H1 (cell line): ENCODE data around the gene ETDC. TPM values are rescaled to one million over a fixed set of nuclear protein-coding genes. Genes with fewer than 3 reads are reported as not detected.
A peak's percentile ranks its signal among the peaks of the same experiment; 100 is the strongest.

Experiments
- CTCF ChIA-PET: fragments of 300-600 bp; sonication (Branson Sonifier 250); formaldehyde crosslinking; loops from one replicate; lab custom pipeline; 2021; ENCODE audit not compliant: partially characterized antibody; lab: Charles Lee
- POLR2A ChIA-PET: fragments of 300-600 bp; sonication (Branson Sonifier 250); formaldehyde crosslinking; loops from one replicate; lab custom pipeline; 2021; ENCODE audit warnings: inconsistent platforms; ENCODE audit not compliant: partially characterized antibody; lab: Charles Lee
- DNase-seq, 2 experiments: peaks; one replicate each; pipeline versions ENCODE4 v3.0.0 to v3.0.0-alpha.2; 2010 to 2022; ENCODE audit warnings: low spot score in 2 of 2, low read depth in 1 of 2, mixed read lengths in 1 of 2
- FAIRE-seq: peaks from 2 replicates; lab custom pipeline; 2011; peaks lifted over from hg19 to GRCh38; lab: Jason Lieb, UNC
- H2AFZ ChIP-seq: 2 replicates; pipeline ENCODE4 v1.8.1; 2012; ENCODE audit warnings: low read length, inconsistent platforms
- H2AK5ac ChIP-seq: 2 replicates; pipeline ENCODE4 v1.6.1; 2013; ENCODE audit warnings: low read depth, low read length
- H2BK120ac ChIP-seq: replicated peaks from 2 replicates; pipeline ENCODE3; 2013; ENCODE audit warnings: low read depth, low read length, inconsistent platforms
- H2BK12ac ChIP-seq: 2 replicates; pipeline ENCODE4 v1.6.1; 2013; ENCODE audit warnings: low read depth, low read length
- H2BK15ac ChIP-seq: 2 replicates; pipeline ENCODE4 v1.6.1; 2013; ENCODE audit warnings: low read length
- H2BK20ac ChIP-seq: 2 replicates; pipeline ENCODE4 v1.6.1; 2013; ENCODE audit warnings: low read length
- H2BK5ac ChIP-seq: 2 replicates; pipeline ENCODE4 v1.6.1; 2013; ENCODE audit warnings: low read depth, low read length
- H3K14ac ChIP-seq: 2 replicates; pipeline ENCODE4 v1.6.1; 2013; ENCODE audit warnings: inconsistent platforms; ENCODE audit not compliant: insufficient read length
- H3K18ac ChIP-seq: 2 replicates; pipeline ENCODE4 v1.6.1; 2013; ENCODE audit warnings: low read length; ENCODE audit errors: extremely low read depth
- H3K23ac ChIP-seq: 2 replicates; pipeline ENCODE4 v1.6.1; 2013; ENCODE audit warnings: inconsistent platforms; ENCODE audit not compliant: insufficient read length
- H3K23me2 ChIP-seq: 2 replicates; pipeline ENCODE4 v1.6.1; 2013; ENCODE audit warnings: low read depth, low read length
- H3K27ac ChIP-seq: 2 replicates; pipeline ENCODE4 v1.6.1; 2011; ENCODE audit warnings: low read depth, low read length, inconsistent platforms
- H3K27me3 ChIP-seq, 4 experiments: replicated peaks in 1 of 4; 1 replicate in 1 of 4; 2 replicates in 3 of 4; pipeline versions ENCODE4 v1.6.1 to v1.8.1; 2011 to 2013; ENCODE audit warnings: low read length in 3 of 4, mild to moderate bottlenecking in 3 of 4, inconsistent platforms in 2 of 4, mixed read lengths in 2 of 4, moderate library complexity in 1 of 4; ENCODE audit not compliant: control insufficient read depth in 3 of 4, insufficient read depth in 3 of 4; ENCODE audit errors: extremely low read depth in 1 of 4
- H3K36me3 ChIP-seq, 4 experiments: 2 replicates each; pipeline versions ENCODE4 v1.6.1 to v1.8.1; 2011 to 2013; ENCODE audit warnings: mild to moderate bottlenecking in 4 of 4, low read length in 3 of 4, moderate library complexity in 2 of 4, control low read depth in 1 of 4, inconsistent platforms in 1 of 4; ENCODE audit not compliant: insufficient read depth in 4 of 4, control insufficient read depth in 2 of 4
- H3K4ac ChIP-seq: replicated peaks from 2 replicates; pipeline ENCODE3; 2013; ENCODE audit warnings: low read length, low read depth, mixed read lengths, inconsistent platforms; ENCODE audit not compliant: insufficient read length
- H3K4me1 ChIP-seq, 4 experiments: replicated peaks in 1 of 4; 1 replicate in 1 of 4; 2 replicates in 3 of 4; pipeline versions ENCODE4 v1.6.1 to v1.8.1; 2011 to 2013; ENCODE audit warnings: low read length in 3 of 4, inconsistent platforms in 2 of 4, mixed read lengths in 1 of 4; ENCODE audit not compliant: insufficient read depth in 4 of 4, control insufficient read depth in 3 of 4
- H3K4me2 ChIP-seq, 2 experiments: 2 replicates each; pipeline versions ENCODE4 v1.6.1 to v1.8.1; 2011 to 2013; ENCODE audit warnings: low read depth in 2 of 2, low read length in 2 of 2, control low read depth in 1 of 2, inconsistent platforms in 1 of 2, mild to moderate bottlenecking in 1 of 2; ENCODE audit not compliant: insufficient read depth in 1 of 2
- H3K4me3 ChIP-seq, 4 experiments: fragments of 200-600, 300-600 bp in 1 of 4; sonication (generic), shearing (Covaris generic), sonication (Bioruptor Twin) in 1 of 4; 2 replicates each; pipeline versions ENCODE4 v1.5.1 to v1.8.1; 2011 to 2016; ENCODE audit warnings: low read length in 4 of 4, low read depth in 3 of 4, control low read depth in 2 of 4, inconsistent platforms in 2 of 4, mild to moderate bottlenecking in 2 of 4, mixed read lengths in 1 of 4, moderate library complexity in 1 of 4; ENCODE audit not compliant: insufficient read depth in 2 of 4; ENCODE audit errors: extremely low read depth in 1 of 4
- H3K56ac ChIP-seq: replicated peaks from 2 replicates; pipeline ENCODE3; 2013; ENCODE audit warnings: low read depth, mild to moderate bottlenecking, mixed read lengths, low read length, inconsistent platforms; ENCODE audit not compliant: insufficient read length
- H3K79me1 ChIP-seq: 2 replicates; pipeline ENCODE4 v1.6.1; 2013; ENCODE audit warnings: low read depth, low read length, control low read depth
- H3K79me2 ChIP-seq, 2 experiments: 2 replicates each; pipeline versions ENCODE4 v1.6.1 to v1.8.1; 2012 to 2013; ENCODE audit warnings: low read length in 2 of 2, mild to moderate bottlenecking in 2 of 2, inconsistent platforms in 1 of 2; ENCODE audit not compliant: insufficient read depth in 2 of 2, control insufficient read depth in 1 of 2
- H3K9ac ChIP-seq, 4 experiments: replicated peaks in 1 of 4; 1 replicate in 1 of 4; 2 replicates in 3 of 4; pipeline versions ENCODE4 v1.6.1 to v1.8.1; 2011 to 2013; ENCODE audit warnings: low read depth in 3 of 4, low read length in 3 of 4, control low read depth in 2 of 4, mild to moderate bottlenecking in 2 of 4, moderate library complexity in 2 of 4, inconsistent platforms in 1 of 4; ENCODE audit errors: extremely low read depth in 1 of 4
- H3K9me3 ChIP-seq, 2 experiments: 2 replicates each; pipeline versions ENCODE4 v1.6.1 to v1.8.1; 2012 to 2013; ENCODE audit warnings: mild to moderate bottlenecking in 2 of 2, moderate library complexity in 2 of 2, control low read depth in 1 of 2, inconsistent platforms in 1 of 2, low read depth in 1 of 2, low read length in 1 of 2, mixed read lengths in 1 of 2; ENCODE audit not compliant: insufficient read depth in 2 of 2
- H4K20me1 ChIP-seq, 2 experiments: replicated peaks in 1 of 2; 2 replicates each; pipeline versions ENCODE3 to v1.8.1; 2011 to 2013; ENCODE audit warnings: inconsistent platforms in 2 of 2, low read length in 2 of 2, mild to moderate bottlenecking in 1 of 2; ENCODE audit not compliant: insufficient read depth in 2 of 2, control insufficient read depth in 1 of 2
- H4K5ac ChIP-seq: 2 replicates; pipeline ENCODE4 v1.6.1; 2013; ENCODE audit warnings: low read length, low read depth, mixed read lengths, inconsistent platforms; ENCODE audit not compliant: insufficient read length
- H4K8ac ChIP-seq: 2 replicates; pipeline ENCODE4 v1.8.0; 2013; ENCODE audit warnings: mild to moderate bottlenecking, moderate library complexity, low read length, inconsistent platforms; ENCODE audit not compliant: insufficient read depth; ENCODE audit errors: extremely low read depth
- H4K91ac ChIP-seq: replicated peaks from 2 replicates; pipeline ENCODE3; 2013; ENCODE audit warnings: low read length, mixed read lengths, inconsistent platforms; ENCODE audit not compliant: insufficient read length
- CREB1 ChIP-seq: IDR thresholded peaks from 2 replicates; pipeline ENCODE4 v1.6.1; 2012; ENCODE audit warnings: inconsistent platforms
- EGR1 ChIP-seq: IDR thresholded peaks from 2 replicates; pipeline ENCODE4 v1.6.1; 2011; ENCODE audit warnings: low read depth, low read length, borderline replicate concordance
- GTF2F1 ChIP-seq: IDR thresholded peaks from 2 replicates; pipeline ENCODE4 v1.6.1; 2012; ENCODE audit warnings: low read depth, low read length, improper control_type of control experiment, borderline replicate concordance
- HDAC6 ChIP-seq: IDR thresholded peaks from one replicate; pipeline ENCODE4 v1.7.1; 2012; ENCODE audit warnings: low read depth, mild to moderate bottlenecking, inconsistent platforms, low read length, moderate library complexity
- JUND ChIP-seq: IDR thresholded peaks from 2 replicates; pipeline ENCODE4 v1.6.1; 2011; ENCODE audit warnings: mild to moderate bottlenecking, improper control_type of control experiment, low read length
- KDM4A ChIP-seq: IDR thresholded peaks from one replicate; pipeline ENCODE4 v1.7.1; 2012; ENCODE audit warnings: low read depth, mild to moderate bottlenecking, moderate library complexity, low read length, inconsistent platforms; ENCODE audit not compliant: severe bottlenecking
- KDM5A ChIP-seq: fragments of 200-600 bp; IDR thresholded peaks from 2 replicates; pipeline ENCODE4 v1.7.1; 2012; ENCODE audit warnings: mild to moderate bottlenecking, low read length, inconsistent platforms, mixed read lengths
- POLR2A ChIP-seq, 2 experiments: IDR thresholded peaks; 1 replicate in 1 of 2; 2 replicates in 1 of 2; pipeline ENCODE4 v1.6.1; 2011; ENCODE audit warnings: low read depth in 2 of 2, low read length in 2 of 2, mild to moderate bottlenecking in 2 of 2; ENCODE audit errors: control extremely low read depth in 1 of 2
- RNF2 ChIP-seq: fragments of 200-900, 300-1000 bp; sonication (generic); IDR thresholded peaks from 2 replicates; pipeline ENCODE4 v1.7.1; 2016; ENCODE audit warnings: borderline replicate concordance, low read depth, mild to moderate bottlenecking, antibody characterized with exemption, low read length; ENCODE audit not compliant: poor library complexity, severe bottlenecking; ENCODE audit errors: missing control alignments
- RXRA ChIP-seq: IDR thresholded peaks from 2 replicates; pipeline ENCODE4 v1.6.1; 2011; ENCODE audit warnings: low read depth, mild to moderate bottlenecking, low read length, moderate library complexity; ENCODE audit not compliant: insufficient read depth
- SIN3A ChIP-seq, 2 experiments: IDR thresholded peaks in 1 of 2; conservative IDR thresholded peaks in 1 of 2; 2 replicates each; pipeline ENCODE4 v1.6.1; 2011 to 2012; ENCODE audit warnings: low read length in 2 of 2, improper control_type of control experiment in 1 of 2, low read depth in 1 of 2, mild to moderate bottlenecking in 1 of 2
- SIX5 ChIP-seq: IDR thresholded peaks from 2 replicates; pipeline ENCODE4 v1.6.1; 2011; ENCODE audit warnings: mild to moderate bottlenecking, low read depth, low read length
- TCF12 ChIP-seq: IDR thresholded peaks from 2 replicates; pipeline ENCODE4 v1.6.1; 2011; ENCODE audit warnings: low read depth, mild to moderate bottlenecking, low read length
- WGBS, 2 experiments: shearing (Covaris generic) in 1 of 2; methylation state at CpG; one replicate each; pipeline versions ENCODE4 v1.1.6 to v1.1.7; 2013 to 2015; ENCODE audit warnings: low lambda C conversion rate in 2 of 2, mixed read lengths in 2 of 2, inconsistent platforms in 1 of 2, low coverage in 1 of 2, missing lambda C conversion rate in 1 of 2; ENCODE audit not compliant: insufficient replicate concordance in 2 of 2, insufficient coverage in 1 of 2, insufficient read length in 1 of 2; ENCODE audit errors: extremely low coverage in 1 of 2, missing lambda C conversion rate in 1 of 2; 5-methylcytosine and 5-hydroxymethylcytosine counted together
- long read RNA-seq, 2 experiments: library from RNA in 1 of 2; library from capped mRNA in 1 of 2; stranded (forward); transcript quantifications; one replicate each; pipeline ENCODE4 v2.0.0, GENCODE V29; 2021; ENCODE audit warnings: inconsistent platforms in 1 of 2
- polyA minus RNA-seq, 3 experiments: library from RNA; depleted of rRNA, polyadenylated mRNA; stranded (reverse); fragments of >200 nt; gene quantifications; 1 replicate in 2 of 3; 2 replicates in 1 of 3; pipeline ENCODE4 v1.2.3, GENCODE V29; 2011
- polyA plus RNA-seq, 7 experiments: library from polyadenylated mRNA; depleted of rRNA in 3 of 7; stranded (reverse) in 5 of 7; unstranded in 2 of 7; fragments of >200 nt in 5 of 7; fragments of 200-250 nt in 2 of 7; gene quantifications; 1 replicate in 5 of 7; 2 replicates in 1 of 7; 4 replicates in 1 of 7; pipeline versions ENCODE4 v1.2.1 to v1.2.3, GENCODE V29; 2011 to 2013; ENCODE audit warnings: missing spikeins in 2 of 7, mixed read lengths in 2 of 7
- total RNA-seq: library from RNA; stranded (reverse); fragmentation: NEBNext Ultra II Directional; extraction: Animal tissue kit (Norgen Biotek cat#: 25700); gene quantifications from 2 replicates; pipeline ENCODE4 v1.2.1, GENCODE V29; 2021

The ETDC gene
- total RNA-seq = not detected in 2 replicates
- polyA plus RNA-seq (2011; rRNA removed) = not detected in 2 replicates
- polyA plus RNA-seq (2011; cell fraction: cytosol; rRNA removed) = not detected
- polyA plus RNA-seq (2011; cell fraction: nucleus; rRNA removed) = not detected
- not detected in 4 replicates for polyA plus RNA-seq (2012, experiment 1 of 2)
- polyA plus RNA-seq (2012, experiment 2 of 2) = not detected
- polyA plus RNA-seq (2013, experiment 1 of 2) = not detected
- not detected for polyA plus RNA-seq (2013, experiment 2 of 2)
- not detected in 2 replicates for polyA minus RNA-seq (2011; rRNA and poly(A)+ RNA removed)
- polyA minus RNA-seq (2011; cell fraction: cytosol; rRNA and poly(A)+ RNA removed) = not detected
- polyA minus RNA-seq (2011; cell fraction: nucleus; rRNA and poly(A)+ RNA removed) = not detected
- long read RNA-seq, experiment 1 = 0 reads
- long read RNA-seq, experiment 2 = 0 reads

DNA sequence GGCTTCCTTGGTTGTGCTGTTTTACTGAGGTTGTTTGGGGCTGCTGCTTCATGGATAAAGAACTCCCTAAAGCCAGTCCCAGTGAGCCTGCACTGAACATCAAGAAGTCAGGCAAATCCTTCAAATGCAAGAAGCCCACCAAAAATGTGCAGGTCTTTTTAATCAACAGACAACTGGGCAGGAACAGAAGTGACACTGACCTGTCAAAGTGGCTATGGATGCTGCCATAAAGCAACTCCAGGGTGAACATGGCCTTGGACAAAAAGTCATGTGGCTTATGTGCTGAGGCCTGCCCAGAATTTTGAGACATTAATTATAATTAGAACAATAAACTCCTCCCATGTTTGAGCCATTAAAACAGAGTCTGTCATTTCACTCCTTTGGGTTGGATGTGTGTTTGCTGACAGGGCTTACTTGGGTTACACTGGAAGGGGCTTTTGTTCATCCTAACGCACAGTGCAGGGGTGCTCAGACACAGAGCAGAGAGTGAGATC lies at the start of gene ETDC:
Gene ETDC (plus strand): TSS at position 51 of the 494 bp plus-strand sequence. CDS start 0 bp downstream, at position 51.
- no peaks in the 10 kb centered on the region for H4K20me1 ChIP-seq
- no peak for TF ChIP-seq HDAC6
- no peak for TF ChIP-seq TCF12
- no peak for TF ChIP-seq JUND
- TF ChIP-seq RNF2 = no peak
- TF ChIP-seq RXRA = no peak
- no peak for TF ChIP-seq SIN3A (conservative IDR thresholded peaks at IDR 0.05 in 1 of 2, IDR thresholded peaks at IDR 0.05 in 1 of 2; ENCODE audit: low read depth in 1 of 2, low read length in 2 of 2)
- TF ChIP-seq POLR2A (IDR thresholded peaks at IDR 0.05; ENCODE audit: control extremely low read depth in 1 of 2, low read depth in 2 of 2, low read length in 2 of 2) = no peak
- TF ChIP-seq CREB1 = no peak
- no peak for TF ChIP-seq GTF2F1
- no peak for TF ChIP-seq KDM4A
- TF ChIP-seq EGR1 = no peak
- TF ChIP-seq SIX5 = no peak
- no peak for TF ChIP-seq KDM5A

More for the DNA sequence above, at the start of gene ETDC:
- peaks cover 0 to 2% of the 10 kb centered on the region in 2 experiments; a peak in 2 of 4 replicates for H3K79me2 ChIP-seq
- ChIA-PET CTCF (no interaction called here), POLR2A (no interaction called here)
- no peak within 1 kb of the TSS for H3K27ac ChIP-seq
- H3K4me2 ChIP-seq = no peak within 1 kb of the TSS
- H4K91ac ChIP-seq = no peak within 1 kb of the TSS
- peak; percentile 68 for FAIRE-seq
- H3K36me3 ChIP-seq = no peaks in the 10 kb centered on the region
- no peaks in the 10 kb centered on the region for H3K27me3 ChIP-seq
- H3K56ac ChIP-seq = no peak within 1 kb of the TSS
- H3K4me1 ChIP-seq = peaks cover 0 to 7% (median 2%) of the 10 kb centered on the region in 4 experiments; a peak in 4 of 7 replicates
- no peak within 1 kb of the TSS for H3K4me3 ChIP-seq
- no peak for DNase-seq
- no peak within 1 kb of the TSS for H2BK12ac ChIP-seq
- no peak within 1 kb of the TSS for H2BK15ac ChIP-seq
- no peak within 1 kb of the TSS for H3K14ac ChIP-seq
- H3K18ac ChIP-seq = no peak within 1 kb of the TSS
- no peak within 1 kb of the TSS for H3K4ac ChIP-seq
- 100% methylated on average over 1 of the region's 1 CpG; no CpG with 5 or more reads in 1 of the 2 experiments for WGBS, 2 experiments
- no peak within 1 kb of the TSS for H4K8ac ChIP-seq
- H2BK20ac ChIP-seq = no peak within 1 kb of the TSS
- H2BK120ac ChIP-seq = no peak within 1 kb of the TSS
- no peak within 1 kb of the TSS for H3K23ac ChIP-seq
- H2BK5ac ChIP-seq = no peak within 1 kb of the TSS
- H3K9ac ChIP-seq = no peak within 1 kb of the TSS
- no peaks in the 10 kb centered on the region for H3K9me3 ChIP-seq
- no peak within 1 kb of the TSS for H2AK5ac ChIP-seq
- H4K5ac ChIP-seq = no peak within 1 kb of the TSS
- H3K79me1 ChIP-seq = no peaks in the 10 kb centered on the region
- H2AFZ ChIP-seq = no peak within 1 kb of the TSS
- H3K23me2 ChIP-seq = no peaks in the 10 kb centered on the region
